ENCODE data around the gene PARN. TPM values are rescaled to one million over a fixed set of nuclear protein-coding genes. Genes with fewer than 3 reads are reported as not detected.
A peak's percentile ranks its signal among the peaks of the same experiment; 100 is the strongest.
"Not testable (repeated sequence)": the region's sequence is repeated elsewhere in the genome, so short reads cannot be mapped to it uniquely, and the experiment has no call there.

PARN gene
- total and polyA plus RNA-seq, 3 donors from 2014 or later, result 43.5 to 67.2 (median 47.6) TPM

DNA sequence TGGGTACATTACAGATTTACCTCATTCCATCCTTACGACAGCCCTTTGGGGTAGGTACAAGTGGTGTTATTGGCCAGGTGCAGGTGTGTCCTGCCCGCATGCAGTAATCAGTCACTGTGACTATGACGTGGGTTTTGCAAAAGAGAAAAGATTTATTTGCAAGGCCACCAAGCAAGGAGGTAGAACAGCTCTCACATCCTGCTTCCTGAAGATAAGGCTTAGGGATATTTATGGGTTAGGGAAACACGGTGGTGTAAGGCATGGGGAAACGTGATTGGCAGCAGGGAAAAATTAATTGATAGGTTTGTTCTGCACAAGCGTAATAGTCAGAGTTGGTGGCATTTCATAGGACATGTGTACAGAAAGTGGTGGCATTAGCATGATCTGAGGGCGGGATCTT, 214.8 kb downstream of the PARN start:
- 81% methylated on average over 7 of the region's 7 CpGs for WGBS, 2 donors
- intact Hi-C loops (cut with DNase I; ENCODE audit: low total_unique reads), result no loop called here
- no peaks in the 10 kb centered on the region for H3K9me3 ChIP-seq
- peaks cover 6% of the 10 kb centered on the region for H3K4me1 ChIP-seq
- no peak overlapping the region for H3K4me3 ChIP-seq
- TF ChIP-seq, protein P1, sequence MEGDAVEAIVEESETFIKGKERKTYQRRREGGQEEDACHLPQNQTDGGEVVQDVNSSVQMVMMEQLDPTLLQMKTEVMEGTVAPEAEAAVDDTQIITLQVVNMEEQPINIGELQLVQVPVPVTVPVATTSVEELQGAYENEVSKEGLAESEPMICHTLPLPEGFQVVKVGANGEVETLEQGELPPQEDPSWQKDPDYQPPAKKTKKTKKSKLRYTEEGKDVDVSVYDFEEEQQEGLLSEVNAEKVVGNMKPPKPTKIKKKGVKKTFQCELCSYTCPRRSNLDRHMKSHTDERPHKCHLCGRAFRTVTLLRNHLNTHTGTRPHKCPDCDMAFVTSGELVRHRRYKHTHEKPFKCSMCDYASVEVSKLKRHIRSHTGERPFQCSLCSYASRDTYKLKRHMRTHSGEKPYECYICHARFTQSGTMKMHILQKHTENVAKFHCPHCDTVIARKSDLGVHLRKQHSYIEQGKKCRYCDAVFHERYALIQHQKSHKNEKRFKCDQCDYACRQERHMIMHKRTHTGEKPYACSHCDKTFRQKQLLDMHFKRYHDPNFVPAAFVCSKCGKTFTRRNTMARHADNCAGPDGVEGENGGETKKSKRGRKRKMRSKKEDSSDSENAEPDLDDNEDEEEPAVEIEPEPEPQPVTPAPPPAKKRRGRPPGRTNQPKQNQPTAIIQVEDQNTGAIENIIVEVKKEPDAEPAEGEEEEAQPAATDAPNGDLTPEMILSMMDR (IDR thresholded peaks at IDR 0.05), result no peak
- no peak for TF ChIP-seq POLR2A (IDR thresholded peaks at IDR 0.05)
- DNase-seq, result no peak
- no peaks in the 10 kb centered on the region for H3K27me3 ChIP-seq
- H3K36me3 ChIP-seq (ENCODE audit: low read depth, missing control alignments), result no peaks in the 10 kb centered on the region
- no peak overlapping the region for H3K27ac ChIP-seq

DNA sequence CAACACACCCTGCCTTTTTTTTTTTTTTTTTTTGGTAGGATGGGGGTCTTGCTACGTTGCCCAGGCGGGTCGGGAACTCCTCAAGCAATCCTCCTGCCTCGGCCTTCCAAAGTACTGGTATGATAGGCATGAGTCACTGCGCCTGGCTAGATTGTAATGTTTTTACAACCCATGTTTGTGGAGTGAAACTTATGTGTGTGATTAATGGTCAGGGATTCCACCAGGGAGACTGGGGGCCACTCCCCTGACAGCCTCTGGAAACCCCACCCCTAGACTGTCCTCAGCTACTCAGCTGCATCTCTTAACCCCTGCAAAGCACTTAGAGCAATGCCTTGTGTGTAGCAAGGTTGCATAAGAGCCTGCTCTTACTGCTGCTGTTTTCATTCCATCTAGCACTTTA, 220.5 kb downstream of the PARN start:
- no peaks in the 10 kb centered on the region for H3K4me1 ChIP-seq
- intact Hi-C loops (cut with DNase I; ENCODE audit: low total_unique reads), result no loop called here
- H3K36me3 ChIP-seq (ENCODE audit: low read depth, missing control alignments), result no peaks in the 10 kb centered on the region
- no peak for DNase-seq
- H3K27me3 ChIP-seq, result no peaks in the 10 kb centered on the region
- WGBS, 2 donors, result 73 to 80% methylated on average over 5 of the region's 5 CpGs
- no peak overlapping the region for H3K27ac ChIP-seq
- H3K9me3 ChIP-seq, result no peaks in the 10 kb centered on the region
- H3K4me3 ChIP-seq, result no peak overlapping the region
- TF ChIP-seq, protein P1 (IDR thresholded peaks at IDR 0.05), result no peak
- TF ChIP-seq POLR2A (IDR thresholded peaks at IDR 0.05), result no peak

DNA sequence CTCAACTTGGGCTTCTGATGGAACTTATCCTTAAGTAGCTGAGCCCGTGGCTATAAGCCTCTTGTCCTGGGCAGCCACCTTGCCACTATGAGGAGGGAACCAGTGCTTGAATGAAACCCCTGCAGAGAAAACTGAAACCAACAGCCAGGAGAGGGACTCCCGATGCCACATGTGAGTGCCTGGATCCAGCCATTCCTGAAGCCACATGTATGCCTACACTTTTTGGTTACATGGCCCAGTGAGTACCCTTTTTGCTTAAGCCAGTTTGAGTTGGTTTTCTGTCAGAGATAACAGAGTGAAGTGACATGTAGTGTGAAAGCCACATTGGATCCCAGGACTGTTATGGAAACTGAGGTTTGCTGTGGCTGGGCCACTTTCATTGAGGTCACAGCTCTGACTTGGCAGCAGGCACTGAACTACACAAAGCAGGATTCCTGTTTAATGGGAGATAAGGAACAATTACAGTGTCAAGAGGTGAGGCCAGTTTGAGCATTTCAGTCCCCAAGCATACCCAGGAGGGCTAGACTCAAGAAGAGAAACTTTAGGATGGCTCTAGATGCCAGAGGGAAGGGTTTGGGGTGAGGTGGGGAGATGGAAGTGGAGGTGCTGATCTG, 222.2 kb downstream of the PARN start:
- no peaks in the 10 kb centered on the region for H3K9me3 ChIP-seq
- TF ChIP-seq POLR2A (IDR thresholded peaks at IDR 0.05), result no peak
- TF ChIP-seq, protein P1 (IDR thresholded peaks at IDR 0.05), result no peak
- H3K27ac ChIP-seq, result no peak overlapping the region
- 95 to 97% methylated on average over 2 of the region's 2 CpGs for WGBS, 2 donors
- H3K36me3 ChIP-seq (ENCODE audit: low read depth, missing control alignments), result no peaks in the 10 kb centered on the region
- intact Hi-C loops (cut with DNase I; ENCODE audit: low total_unique reads), result no loop called here
- no peak overlapping the region for H3K4me3 ChIP-seq
- no peaks in the 10 kb centered on the region for H3K27me3 ChIP-seq
- H3K4me1 ChIP-seq, result no peaks in the 10 kb centered on the region
- no peak for DNase-seq

DNA sequence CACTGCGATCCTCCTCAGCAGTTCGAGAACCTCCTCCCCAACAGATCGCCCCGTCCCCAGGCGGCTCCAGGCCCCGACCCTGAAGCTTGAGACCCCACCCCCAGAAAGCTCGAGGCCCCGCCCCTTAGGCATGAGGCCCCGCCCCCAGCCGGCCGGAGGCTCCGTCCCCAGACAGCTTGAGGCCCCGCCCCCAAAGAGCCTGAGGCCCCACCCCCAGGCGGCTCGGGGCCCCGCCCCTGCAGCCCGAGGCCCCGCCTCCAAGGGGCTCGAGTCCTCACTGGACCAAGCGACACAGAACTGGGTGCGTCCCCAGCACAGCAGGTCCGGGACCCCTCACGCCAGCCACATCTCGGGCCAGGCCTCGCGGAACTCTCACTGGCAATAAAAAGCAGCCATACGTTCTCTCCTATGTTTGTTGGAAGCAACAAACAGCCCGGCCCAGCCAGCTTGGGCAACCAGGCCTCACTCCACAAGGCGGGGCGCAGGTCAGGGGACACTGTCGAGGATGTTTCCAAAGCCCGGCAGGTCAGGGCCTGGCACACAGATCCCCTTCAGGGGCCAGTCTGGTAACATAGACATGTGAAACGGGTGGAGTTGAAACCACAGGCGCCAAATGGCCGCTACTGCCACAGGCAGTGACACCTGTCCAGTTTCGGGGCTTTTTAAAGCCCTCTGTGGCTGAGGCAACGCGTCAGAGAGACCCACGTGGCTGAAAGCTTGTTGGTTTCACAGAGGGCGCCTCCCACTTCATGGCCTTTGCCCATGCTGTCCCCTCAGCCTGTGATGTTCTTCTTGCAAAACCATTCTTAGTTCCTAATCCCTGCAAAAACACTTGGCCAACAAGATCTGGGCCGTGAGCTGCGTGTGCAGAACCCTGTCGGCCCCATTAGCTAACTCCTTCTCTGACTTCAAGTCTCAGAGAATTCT, 224.2 kb downstream of the PARN start:
- H3K4me1 ChIP-seq, result no peaks in the 10 kb centered on the region
- DNase-seq, result peak; percentile 66
- H3K36me3 ChIP-seq (ENCODE audit: low read depth, missing control alignments), result no peaks in the 10 kb centered on the region
- no peak overlapping the region for H3K27ac ChIP-seq
- peak overlapping the region in 1 of 2 donors; percentile 20 for H3K4me3 ChIP-seq
- intact Hi-C loops (cut with DNase I; ENCODE audit: low total_unique reads), result no loop called here
- 44 to 45% methylated on average over 25 to 41 of the region's 43 CpGs for WGBS, 2 donors
- H3K9me3 ChIP-seq, result no peaks in the 10 kb centered on the region
- TF ChIP-seq, protein P1 (IDR thresholded peaks at IDR 0.05), result no peak
- no peak for TF ChIP-seq POLR2A (IDR thresholded peaks at IDR 0.05)
- H3K27me3 ChIP-seq, result no peaks in the 10 kb centered on the region

DNA sequence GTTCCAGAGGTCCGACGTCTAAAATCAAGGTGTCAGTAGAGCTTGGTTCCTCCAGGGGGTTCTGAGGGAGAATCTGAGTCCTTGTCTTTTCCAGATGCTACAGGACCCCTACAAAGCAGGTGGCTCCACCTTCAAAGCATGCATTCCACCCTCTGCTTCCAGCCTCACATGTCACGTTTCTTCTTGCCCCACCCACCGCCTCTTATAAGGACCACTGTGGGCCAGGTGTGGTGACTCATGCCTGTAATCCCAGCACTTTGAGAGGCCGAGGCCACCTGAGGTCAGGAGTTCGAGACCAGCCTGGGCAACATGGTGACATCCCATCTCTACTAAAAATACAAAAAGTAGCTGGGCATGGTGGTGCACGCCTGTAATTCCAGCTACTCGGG, 227.1 kb downstream of the PARN start:
- H3K4me3 ChIP-seq; H3K36me3 ChIP-seq (ENCODE audit: low read depth, missing control alignments); H3K4me1 ChIP-seq; DNase-seq; H3K9me3 ChIP-seq; intact Hi-C loops (cut with DNase I; ENCODE audit: low total_unique reads); H3K27me3 ChIP-seq; H3K27ac ChIP-seq: not testable (repeated sequence)
- WGBS, 2 donors, result 83 to 93% methylated on average over 8 of the region's 8 CpGs

DNA sequence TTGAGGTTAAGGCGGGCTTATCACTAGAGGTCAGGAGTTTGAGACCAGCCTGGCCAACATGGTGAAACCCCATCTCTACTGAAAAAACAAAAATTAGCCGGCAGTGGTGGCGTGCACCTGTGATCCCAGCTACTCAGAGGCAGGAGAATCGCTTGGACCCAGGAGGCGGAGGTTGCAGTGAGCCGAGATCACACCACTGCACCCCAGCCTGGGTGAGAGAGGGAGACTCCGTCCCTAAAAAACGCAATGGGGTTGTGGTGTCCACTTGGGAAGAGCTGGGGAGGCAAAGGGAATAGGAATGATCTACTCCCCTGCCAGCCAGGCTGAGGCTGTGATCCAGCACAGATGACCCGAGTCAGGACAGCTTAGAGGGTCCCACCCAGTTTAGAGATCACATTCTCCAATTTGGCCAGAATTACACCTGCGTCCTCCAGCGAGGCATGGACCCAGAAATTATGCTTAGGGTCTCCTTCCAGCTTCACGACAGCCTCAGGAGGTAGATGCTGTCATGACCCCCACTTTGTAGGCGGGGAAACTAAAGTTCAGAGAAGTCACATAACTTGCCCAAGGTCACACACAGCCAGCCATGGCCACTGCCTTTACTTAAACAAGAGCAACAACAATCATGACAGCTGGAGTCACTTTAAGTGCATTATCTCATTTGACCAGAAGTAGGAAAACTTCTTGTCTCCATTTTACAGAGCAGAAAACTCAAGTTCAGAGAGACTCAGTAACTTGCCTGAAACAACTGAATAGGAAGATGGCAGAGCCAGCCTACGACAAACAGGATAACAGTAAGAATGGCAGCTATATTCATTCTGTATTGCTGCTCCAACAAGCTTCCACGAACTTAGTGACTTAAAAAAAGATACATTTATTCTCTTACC, 227.7 kb downstream of the PARN start:
- H3K4me3 ChIP-seq; intact Hi-C loops (cut with DNase I; ENCODE audit: low total_unique reads); DNase-seq; H3K27me3 ChIP-seq; H3K4me1 ChIP-seq; H3K9me3 ChIP-seq; H3K27ac ChIP-seq; H3K36me3 ChIP-seq (ENCODE audit: low read depth, missing control alignments): not testable (repeated sequence)
- 89 to 92% methylated on average over 10 to 15 of the region's 15 CpGs for WGBS, 2 donors

DNA sequence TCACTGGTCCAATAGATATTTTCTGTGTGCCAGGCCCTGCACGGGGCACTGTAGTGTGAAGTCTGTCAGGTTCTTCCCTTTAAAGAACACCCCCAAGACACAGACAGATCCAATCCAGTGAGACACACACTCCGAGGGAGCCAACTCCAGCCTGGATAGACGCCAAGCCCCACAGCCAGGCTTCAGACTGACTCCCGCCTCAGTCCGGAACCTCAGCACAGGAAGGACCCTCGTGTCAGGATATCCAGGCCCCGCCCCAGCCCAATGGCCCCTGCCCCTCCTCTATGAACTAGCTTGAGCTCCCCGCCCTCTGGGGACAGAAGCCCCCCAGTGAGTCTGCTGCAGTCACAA, 228.4 kb downstream of the PARN start:
- H3K27me3 ChIP-seq; H3K27ac ChIP-seq; H3K4me1 ChIP-seq; H3K4me3 ChIP-seq; H3K9me3 ChIP-seq; H3K36me3 ChIP-seq (ENCODE audit: low read depth, missing control alignments); intact Hi-C loops (cut with DNase I; ENCODE audit: low total_unique reads): not testable (repeated sequence)
- WGBS, 2 donors, result 63% methylated on average over 8 of the region's 8 CpGs; no CpG with 5 or more reads in 1 of the 2 donors
- DNase-seq, result peak; percentile 27
